HCT116 (cell line): ENCODE data around the gene PCSK9. TPM values are rescaled to one million over a fixed set of nuclear protein-coding genes. Genes with fewer than 3 reads are reported as not detected.

ENCODE experiments used
- ATAC-seq: fragments of 200-7000 bp; cut with Tn5 transposase; 2 replicates; pipeline ENCODE4 v1.9.1; 2020; ENCODE audit warnings: mild to moderate bottlenecking, moderate library complexity
- Bru-seq: library from RNA; stranded (reverse); fragments of 400-500 nt; gene quantifications from one replicate; lab custom pipeline; 2021; lab: Mats Ljungman, UMichigan
- BruChase-seq, 2 experiments: library from RNA; stranded (reverse); fragments of 400-500 nt; gene quantifications; one replicate each; lab custom pipeline; 2021; lab: Mats Ljungman, UMichigan
- BruUV-seq: library from RNA; stranded (reverse); fragments of 400-500 nt; replicated peaks from 2 replicates; lab custom pipeline; 2021; lab: Mats Ljungman, UMichigan
- CTCF ChIA-PET: fragments of 300-600 bp; sonication (Branson Sonifier 250); formaldehyde crosslinking; loops from one replicate; lab custom pipeline; 2021; ENCODE audit warnings: antibody characterized with exemption; lab: Charles Lee
- POLR2A ChIA-PET: fragments of 300-600, 350-600 bp; sonication (Branson Sonifier 250); formaldehyde crosslinking; loops from one replicate; lab custom pipeline; 2021; ENCODE audit warnings: antibody characterized with exemption; lab: Charles Lee
- RAD21 ChIA-PET, 2 experiments: fragments of 300-600 bp; sonication (Branson Sonifier 250); formaldehyde crosslinking; loops; one replicate each; lab custom pipeline; 2023; ENCODE audit warnings: low total read pairs in 2 of 2; ENCODE audit not compliant: uncharacterized antibody in 2 of 2, unreplicated experiment in 2 of 2, low non-redundant PET in 1 of 2; lab: Charles Lee
- DNase-seq: peaks from one replicate; pipeline ENCODE4 v3.0.0-alpha.2; 2010; ENCODE audit warnings: low read depth, low spot score
- H2AFZ ChIP-seq: fragments of 200-600 bp; shearing (Covaris generic), sonication (generic); 2 replicates; pipeline ENCODE4 v1.6.1; 2017; ENCODE audit warnings: low read depth, mixed run types, mixed read lengths, antibody characterized with exemption, low read length; ENCODE audit not compliant: poor library complexity, severe bottlenecking
- H3K27ac ChIP-seq: 2 replicates; pipeline ENCODE4 v1.5.1; 2012; ENCODE audit warnings: low read depth, low read length
- H3K27me3 ChIP-seq: fragments of 200-600 bp; sonication (generic); 2 replicates; pipeline ENCODE4 v1.6.1; 2016; ENCODE audit warnings: mixed run types, low read length, mixed read lengths; ENCODE audit not compliant: insufficient read depth
- H3K36me3 ChIP-seq, 2 experiments: fragments of 200-500 bp in 1 of 2; fragments of 200-600 bp in 1 of 2; sonication (Bioruptor generic) in 1 of 2; sonication (generic) in 1 of 2; 2 replicates each; pipeline versions ENCODE4 v1.5.1 to v1.6.1; 2014 to 2016; ENCODE audit warnings: low read length in 2 of 2, inconsistent platforms in 1 of 2, mixed read lengths in 1 of 2, mixed run types in 1 of 2; ENCODE audit not compliant: insufficient read depth in 2 of 2, control insufficient read depth in 1 of 2
- H3K4me1 ChIP-seq, 2 experiments: fragments of 200-600 bp in 1 of 2; sonication (generic) in 1 of 2; 2 replicates each; pipeline versions ENCODE4 v1.5.1 to v1.6.1; 2012 to 2017; ENCODE audit warnings: low read length in 2 of 2, inconsistent platforms in 1 of 2, mild to moderate bottlenecking in 1 of 2, mixed read lengths in 1 of 2, mixed run types in 1 of 2, moderate library complexity in 1 of 2; ENCODE audit not compliant: insufficient read depth in 2 of 2, control insufficient read depth in 1 of 2
- H3K4me2 ChIP-seq: fragments of 200-600 bp; sonication (generic); 2 replicates; pipeline ENCODE4 v1.6.1; 2017; ENCODE audit warnings: mixed run types, low read length, mixed read lengths
- H3K4me3 ChIP-seq, 2 experiments: fragments of 200-600 bp in 1 of 2; sonication (generic) in 1 of 2; replicated peaks in 1 of 2; 2 replicates each; pipeline ENCODE4 v1.5.1; 2011 to 2016; ENCODE audit warnings: low read length in 2 of 2, control low read depth in 1 of 2, low read depth in 1 of 2, mild to moderate bottlenecking in 1 of 2, mixed read lengths in 1 of 2, mixed run types in 1 of 2
- H3K79me2 ChIP-seq: fragments of 200-600 bp; sonication (generic); 2 replicates; pipeline ENCODE4 v1.6.1; 2017; ENCODE audit warnings: mild to moderate bottlenecking, mixed run types, low read length, moderate library complexity, mixed read lengths; ENCODE audit not compliant: insufficient read depth
- H3K9ac ChIP-seq: fragments of 200-600 bp; sonication (generic); 2 replicates; pipeline ENCODE4 v1.6.1; 2016; ENCODE audit warnings: low read length, mixed read lengths
- H3K9me2 ChIP-seq: fragments of 200-600 bp; sonication (generic), shearing (Covaris generic); 2 replicates; pipeline ENCODE4 v1.6.1; 2017; ENCODE audit warnings: mixed run types, mild to moderate bottlenecking, moderate library complexity; ENCODE audit not compliant: insufficient read depth
- H3K9me3 ChIP-seq, 2 experiments: fragments of 200-500 bp in 1 of 2; fragments of 200-600 bp in 1 of 2; sonication (Bioruptor generic) in 1 of 2; sonication (generic) in 1 of 2; 2 replicates each; pipeline ENCODE4 v1.6.1; 2014 to 2017; ENCODE audit warnings: low read length in 2 of 2, mixed read lengths in 2 of 2, inconsistent platforms in 1 of 2, low read depth in 1 of 2, mild to moderate bottlenecking in 1 of 2, mixed run types in 1 of 2, moderate library complexity in 1 of 2; ENCODE audit not compliant: control insufficient read depth in 1 of 2, insufficient read depth in 1 of 2
- H4K20me1 ChIP-seq: fragments of 200-600 bp; sonication (generic), shearing (Covaris generic); 2 replicates; pipeline ENCODE4 v1.6.1; 2017; ENCODE audit warnings: mixed run types, mild to moderate bottlenecking, moderate library complexity; ENCODE audit not compliant: insufficient read depth
- CBX3 ChIP-seq: IDR thresholded peaks from 2 replicates; pipeline ENCODE4 v1.6.1; 2012; ENCODE audit warnings: low read depth
- EGR1 ChIP-seq: IDR thresholded peaks from 2 replicates; pipeline ENCODE4 v1.6.1; 2012; ENCODE audit warnings: low read depth
- ELF1 ChIP-seq: IDR thresholded peaks from 2 replicates; pipeline ENCODE4 v1.6.1; 2012; ENCODE audit warnings: low read depth, borderline replicate concordance
- EZH2 ChIP-seq: fragments of 200-600 bp; sonication (generic); IDR thresholded peaks from 2 replicates; pipeline ENCODE4 v1.6.1; 2017; ENCODE audit warnings: antibody characterized with exemption, mixed run types
- EZH2phosphoT487 ChIP-seq: fragments of 200-600 bp; IDR thresholded peaks from 2 replicates; pipeline ENCODE4 v1.6.1; 2018; ENCODE audit warnings: antibody characterized with exemption, borderline replicate concordance
- JUND ChIP-seq: IDR thresholded peaks from 2 replicates; pipeline ENCODE4 v1.6.1; 2012
- POLR2A ChIP-seq: IDR thresholded peaks from 2 replicates; pipeline ENCODE4 v1.7.0; 2011; ENCODE audit warnings: borderline replicate concordance; ENCODE audit not compliant: insufficient read depth, insufficient read length; ENCODE audit errors: extremely low read depth
- POLR2AphosphoS5 ChIP-seq: IDR thresholded peaks from 2 replicates; pipeline ENCODE4 v1.6.1; 2011; ENCODE audit warnings: mild to moderate bottlenecking, low read depth, low read length, moderate library complexity
- RAD21 ChIP-seq: IDR thresholded peaks from 2 replicates; pipeline ENCODE4 v1.6.1; 2012; ENCODE audit warnings: low read depth, mild to moderate bottlenecking
- SIN3A ChIP-seq: IDR thresholded peaks from 2 replicates; pipeline ENCODE4 v1.6.1; 2012; ENCODE audit warnings: low read depth
- SP1 ChIP-seq: IDR thresholded peaks from 2 replicates; pipeline ENCODE4 v1.6.1; 2012; ENCODE audit warnings: low read depth
- TCF7L2 ChIP-seq: IDR thresholded peaks from 2 replicates; pipeline ENCODE4 v1.7.0; 2011; ENCODE audit warnings: borderline replicate concordance, inconsistent platforms; ENCODE audit not compliant: insufficient read depth, insufficient read length; ENCODE audit errors: extremely low read depth
- YY1 ChIP-seq: IDR thresholded peaks from 2 replicates; pipeline ENCODE4 v1.6.1; 2011; ENCODE audit warnings: low read length, low read depth, moderate library complexity, mild to moderate bottlenecking; ENCODE audit not compliant: insufficient replicate concordance; ENCODE audit errors: extremely low read depth
- ZFX ChIP-seq: fragments of 450-650 bp; IDR thresholded peaks from 2 replicates; pipeline ENCODE4 v1.6.1; 2017
- ZNF274 ChIP-seq: fragments of 200-500 bp; sonication (Bioruptor generic); IDR thresholded peaks from 2 replicates; pipeline ENCODE4 v1.6.1; 2014; ENCODE audit warnings: mild to moderate bottlenecking, low read depth, low read length, inconsistent platforms
- intact Hi-C: fragments of 100-400 bp; cut with micrococcal nuclease; formaldehyde crosslinking; loops from 2 replicates; pipeline ENCODE4 v1.10.0; 2022
- long read RNA-seq: library from polyadenylated mRNA; unstranded; transcript quantifications from one replicate; pipeline ENCODE4 v2.0.0, GENCODE V29; 2021; ENCODE audit not compliant: unreplicated experiment
- polyA plus RNA-seq: library from polyadenylated mRNA; unstranded; fragments of >200 nt; gene quantifications from 2 replicates; pipeline ENCODE4 v1.2.1, GENCODE V29; 2012; ENCODE audit warnings: missing spikeins
- total RNA-seq: library from RNA; stranded (reverse); gene quantifications from one replicate; pipeline ENCODE4 v1.2.1, GENCODE V29; 2021; ENCODE audit not compliant: unreplicated experiment
- TF ChIP-seq, protein P1 (sequence below), 3 experiments: fragments of 200-600 bp in 1 of 3; sonication (generic) in 1 of 3; IDR thresholded peaks in 2 of 3; conservative IDR thresholded peaks in 1 of 3; 2 replicates each; pipeline ENCODE4 v1.5.1; 2012 to 2017; ENCODE audit warnings: low read depth in 2 of 3, low read length in 2 of 3, antibody characterized with exemption in 1 of 3, borderline replicate concordance in 1 of 3, control low read depth in 1 of 3, mild to moderate bottlenecking in 1 of 3, mixed read lengths in 1 of 3, mixed run types in 1 of 3, moderate library complexity in 1 of 3; ENCODE audit not compliant: insufficient read depth in 1 of 3
- TF ChIP-seq, protein P2 (sequence below): IDR thresholded peaks from 2 replicates; pipeline ENCODE4 v1.6.1; 2012
- TF ChIP-seq, protein P3 (sequence below): IDR thresholded peaks from 2 replicates; pipeline ENCODE4 v1.6.1; 2012
- TF ChIP-seq, protein P4 (sequence below): IDR thresholded peaks from 2 replicates; pipeline ENCODE4 v1.6.1; 2011; ENCODE audit warnings: mild to moderate bottlenecking, low read length, moderate library complexity; ENCODE audit not compliant: insufficient replicate concordance; ENCODE audit errors: extremely low read depth

PCSK9 gene
- total RNA-seq (39.6 TPM), Bru-seq, nascent RNA (percentile 45 among the genes with signal in this experiment), BruChase-seq, experiment 1, labeled RNA remaining after a 6-hour chase (percentile 58 among the genes with signal in this experiment), BruChase-seq, experiment 2, labeled RNA remaining after a 2-hour chase (percentile 53 among the genes with signal in this experiment)
- 44.4 and 54.6 TPM in 2 replicates for polyA plus RNA-seq
- long read RNA-seq, transcript PCSK9-201 (12 exons, 3,637 nt): major isoform, 96 of 171 reads
- long read RNA-seq, partial matches to known transcripts: 59 of 171 reads
- long read RNA-seq, other reads (novel, unspliced or antisense): 16 of 171 reads

DNA sequence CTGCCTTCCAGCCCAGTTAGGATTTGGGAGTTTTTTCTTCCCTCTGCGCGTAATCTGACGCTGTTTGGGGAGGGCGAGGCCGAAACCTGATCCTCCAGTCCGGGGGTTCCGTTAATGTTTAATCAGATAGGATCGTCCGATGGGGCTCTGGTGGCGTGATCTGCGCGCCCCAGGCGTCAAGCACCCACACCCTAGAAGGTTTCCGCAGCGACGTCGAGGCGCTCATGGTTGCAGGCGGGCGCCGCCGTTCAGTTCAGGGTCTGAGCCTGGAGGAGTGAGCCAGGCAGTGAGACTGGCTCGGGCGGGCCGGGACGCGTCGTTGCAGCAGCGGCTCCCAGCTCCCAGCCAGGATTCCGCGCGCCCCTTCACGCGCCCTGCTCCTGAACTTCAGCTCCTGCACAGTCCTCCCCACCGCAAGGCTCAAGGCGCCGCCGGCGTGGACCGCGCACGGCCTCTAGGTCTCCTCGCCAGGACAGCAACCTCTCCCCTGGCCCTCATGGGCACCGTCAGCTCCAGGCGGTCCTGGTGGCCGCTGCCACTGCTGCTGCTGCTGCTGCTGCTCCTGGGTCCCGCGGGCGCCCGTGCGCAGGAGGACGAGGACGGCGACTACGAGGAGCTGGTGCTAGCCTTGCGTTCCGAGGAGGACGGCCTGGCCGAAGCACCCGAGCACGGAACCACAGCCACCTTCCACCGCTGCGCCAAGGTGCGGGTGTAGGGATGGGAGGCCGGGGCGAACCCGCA lies at the start of gene PCSK9:
Gene PCSK9 (plus strand): TSS at position 207 of the 741 bp plus-strand sequence. CDS start 290 bp downstream, at position 497.
- Histone ChIP-seq H3K4me2 (peak within 1 kb of the TSS; percentile 97), H3K9me2 (no peaks in the 10 kb centered on the region), H3K4me1 (peaks cover 14 to 46% of the 10 kb centered on the region in 2 experiments; a peak in 3 of 4 replicates), H2AFZ (peak within 1 kb of the TSS; percentile 60), H3K9ac (peak within 1 kb of the TSS; percentile 72)
- ATAC-seq: peak; percentile 78
- no peak for TF ChIP-seq YY1
- TF ChIP-seq JUND: no peak
- TF ChIP-seq, protein P1, sequence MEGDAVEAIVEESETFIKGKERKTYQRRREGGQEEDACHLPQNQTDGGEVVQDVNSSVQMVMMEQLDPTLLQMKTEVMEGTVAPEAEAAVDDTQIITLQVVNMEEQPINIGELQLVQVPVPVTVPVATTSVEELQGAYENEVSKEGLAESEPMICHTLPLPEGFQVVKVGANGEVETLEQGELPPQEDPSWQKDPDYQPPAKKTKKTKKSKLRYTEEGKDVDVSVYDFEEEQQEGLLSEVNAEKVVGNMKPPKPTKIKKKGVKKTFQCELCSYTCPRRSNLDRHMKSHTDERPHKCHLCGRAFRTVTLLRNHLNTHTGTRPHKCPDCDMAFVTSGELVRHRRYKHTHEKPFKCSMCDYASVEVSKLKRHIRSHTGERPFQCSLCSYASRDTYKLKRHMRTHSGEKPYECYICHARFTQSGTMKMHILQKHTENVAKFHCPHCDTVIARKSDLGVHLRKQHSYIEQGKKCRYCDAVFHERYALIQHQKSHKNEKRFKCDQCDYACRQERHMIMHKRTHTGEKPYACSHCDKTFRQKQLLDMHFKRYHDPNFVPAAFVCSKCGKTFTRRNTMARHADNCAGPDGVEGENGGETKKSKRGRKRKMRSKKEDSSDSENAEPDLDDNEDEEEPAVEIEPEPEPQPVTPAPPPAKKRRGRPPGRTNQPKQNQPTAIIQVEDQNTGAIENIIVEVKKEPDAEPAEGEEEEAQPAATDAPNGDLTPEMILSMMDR (IDR thresholded peaks at IDR 0.05 in 2 of 3, conservative IDR thresholded peaks at IDR 0.05 in 1 of 3; ENCODE audit: borderline replicate concordance in 1 of 3, insufficient read depth in 1 of 3, low read depth in 2 of 3, low read length in 2 of 3): no peak
- peak; percentile 66 for TF ChIP-seq SP1
- TF ChIP-seq, protein P2, sequence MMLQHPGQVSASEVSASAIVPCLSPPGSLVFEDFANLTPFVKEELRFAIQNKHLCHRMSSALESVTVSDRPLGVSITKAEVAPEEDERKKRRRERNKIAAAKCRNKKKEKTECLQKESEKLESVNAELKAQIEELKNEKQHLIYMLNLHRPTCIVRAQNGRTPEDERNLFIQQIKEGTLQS: no peak
- no peak for TF ChIP-seq EZH2
- no peak for TF ChIP-seq ELF1
- peak; percentile 75 for TF ChIP-seq CBX3
- TF ChIP-seq, protein P3, sequence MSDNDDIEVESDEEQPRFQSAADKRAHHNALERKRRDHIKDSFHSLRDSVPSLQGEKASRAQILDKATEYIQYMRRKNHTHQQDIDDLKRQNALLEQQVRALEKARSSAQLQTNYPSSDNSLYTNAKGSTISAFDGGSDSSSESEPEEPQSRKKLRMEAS: peak; percentile 94
- TF ChIP-seq EZH2phosphoT487: no peak
- peak; percentile 52; the same call in 1 of the 2 replicates for TF ChIP-seq ZFX
- peak; percentile 69; the same call in 1 of the 2 replicates for TF ChIP-seq SIN3A
- TF ChIP-seq RAD21: no peak
- TF ChIP-seq, protein P4, sequence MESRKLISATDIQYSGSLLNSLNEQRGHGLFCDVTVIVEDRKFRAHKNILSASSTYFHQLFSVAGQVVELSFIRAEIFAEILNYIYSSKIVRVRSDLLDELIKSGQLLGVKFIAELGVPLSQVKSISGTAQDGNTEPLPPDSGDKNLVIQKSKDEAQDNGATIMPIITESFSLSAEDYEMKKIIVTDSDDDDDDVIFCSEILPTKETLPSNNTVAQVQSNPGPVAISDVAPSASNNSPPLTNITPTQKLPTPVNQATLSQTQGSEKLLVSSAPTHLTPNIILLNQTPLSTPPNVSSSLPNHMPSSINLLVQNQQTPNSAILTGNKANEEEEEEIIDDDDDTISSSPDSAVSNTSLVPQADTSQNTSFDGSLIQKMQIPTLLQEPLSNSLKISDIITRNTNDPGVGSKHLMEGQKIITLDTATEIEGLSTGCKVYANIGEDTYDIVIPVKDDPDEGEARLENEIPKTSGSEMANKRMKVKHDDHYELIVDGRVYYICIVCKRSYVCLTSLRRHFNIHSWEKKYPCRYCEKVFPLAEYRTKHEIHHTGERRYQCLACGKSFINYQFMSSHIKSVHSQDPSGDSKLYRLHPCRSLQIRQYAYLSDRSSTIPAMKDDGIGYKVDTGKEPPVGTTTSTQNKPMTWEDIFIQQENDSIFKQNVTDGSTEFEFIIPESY: no peak
- peak; percentile 78 for TF ChIP-seq POLR2AphosphoS5
- no peak for TF ChIP-seq ZNF274
- no peak for TF ChIP-seq TCF7L2
- no peak for TF ChIP-seq EGR1
- peak; percentile 37 for TF ChIP-seq POLR2A
- TF ChIP-seq, all 23 proteins: peak for 7
- RAD21 ChIA-PET: no interaction called here
- H3K4me3 ChIP-seq: peak within 1 kb of the TSS; percentile 73 to 80
- TSS peak; percentile 33 for BruUV-seq
- H3K36me3 ChIP-seq: 0 out of 4 replicates have a peak, but pooled peaks cover 0 to 5% of the 10 kb centered on the region in 2 experiments
- intact Hi-C loops: no loop called here
- CTCF ChIA-PET: interaction anchor here (2.4 kb wide), 1 partner anchor 17 kb away, joined by 9 read pairs; no protein-coding TSS in a partner anchor
- DNase-seq: peak; percentile 60
- no peaks in the 10 kb centered on the region for H3K27me3 ChIP-seq
- peaks cover 6% of the 10 kb centered on the region; the same call in 1 of the 2 replicates for H3K79me2 ChIP-seq
- H3K9me3 ChIP-seq: no peaks in the 10 kb centered on the region
- no peaks in the 10 kb centered on the region for H4K20me1 ChIP-seq
- peak within 1 kb of the TSS; percentile 71 for H3K27ac ChIP-seq
- POLR2A ChIA-PET: no interaction called here
